Keratinocyte (primary cell): ENCODE results near the gene TSPOAP1. TPM values are rescaled to one million over a fixed set of nuclear protein-coding genes. Genes with fewer than 3 reads are reported as not detected.

Source experiments
- DNase-seq: peaks from one replicate; pipeline ENCODE4 v3.0.0-alpha.2; 2011; ENCODE audit warnings: low read depth, missing footprints, low spot score
- FAIRE-seq: peaks from 2 replicates; lab custom pipeline; 2011; peaks lifted over from hg19 to GRCh38; lab: Jason Lieb, UNC
- H2AFZ ChIP-seq: 2 replicates; pipeline ENCODE4 v1.6.0; 2012; ENCODE audit warnings: low read length, control low read depth, inconsistent platforms; ENCODE audit not compliant: control insufficient read depth
- H3K27ac ChIP-seq: 2 replicates; pipeline ENCODE4 v1.5.1; 2011; ENCODE audit warnings: low read length; ENCODE audit not compliant: control insufficient read depth, insufficient read depth
- H3K27me3 ChIP-seq: 3 replicates; pipeline ENCODE4 v1.6.0; 2011; ENCODE audit warnings: low read length; ENCODE audit not compliant: control insufficient read depth, insufficient read depth; ENCODE audit errors: extremely low read depth
- H3K36me3 ChIP-seq, 2 experiments: 2 replicates in 1 of 2; 3 replicates in 1 of 2; pipeline ENCODE4 v1.5.1; 2011; ENCODE audit warnings: low read length in 2 of 2, mild to moderate bottlenecking in 1 of 2; ENCODE audit not compliant: control insufficient read depth in 2 of 2, insufficient read depth in 2 of 2; ENCODE audit errors: extremely low read depth in 1 of 2
- H3K4me1 ChIP-seq: 3 replicates; pipeline ENCODE4 v1.5.1; 2011; ENCODE audit warnings: low read length; ENCODE audit not compliant: control insufficient read depth, insufficient read depth; ENCODE audit errors: extremely low read depth
- H3K4me2 ChIP-seq: 3 replicates; pipeline ENCODE4 v1.6.0; 2011; ENCODE audit warnings: low read depth, low read length; ENCODE audit not compliant: control insufficient read depth, insufficient read depth; ENCODE audit errors: extremely low read depth
- H3K4me3 ChIP-seq, 3 experiments: fragments of 200-600 bp in 1 of 3; sonication (generic) in 1 of 3; 2 replicates in 2 of 3; 3 replicates in 1 of 3; pipeline ENCODE4 v1.5.1; 2011 to 2016; ENCODE audit warnings: low read length in 3 of 3, mild to moderate bottlenecking in 3 of 3, control low read depth in 2 of 3, inconsistent platforms in 1 of 3, low read depth in 1 of 3, mixed read lengths in 1 of 3, mixed run types in 1 of 3, moderate library complexity in 1 of 3; ENCODE audit not compliant: control insufficient read depth in 2 of 3, insufficient read depth in 2 of 3; ENCODE audit errors: extremely low read depth in 1 of 3
- H3K79me2 ChIP-seq: 2 replicates; pipeline ENCODE4 v1.6.0; 2012; ENCODE audit warnings: low read length; ENCODE audit not compliant: control insufficient read depth, insufficient read depth
- H3K9ac ChIP-seq: 3 replicates; pipeline ENCODE4 v1.6.0; 2011; ENCODE audit warnings: low read length; ENCODE audit not compliant: control insufficient read depth, insufficient read depth; ENCODE audit errors: extremely low read depth
- H3K9me1 ChIP-seq: 3 replicates; pipeline ENCODE4 v1.6.0; 2011; ENCODE audit warnings: low read length; ENCODE audit not compliant: control insufficient read depth, insufficient read depth; ENCODE audit errors: extremely low read depth
- H3K9me3 ChIP-seq: 2 replicates; pipeline ENCODE4 v1.5.1; 2012; ENCODE audit warnings: low read depth, low read length; ENCODE audit not compliant: control insufficient read depth
- H4K20me1 ChIP-seq: 3 replicates; pipeline ENCODE4 v1.6.0; 2011; ENCODE audit warnings: low read length; ENCODE audit not compliant: control insufficient read depth, insufficient read depth; ENCODE audit errors: extremely low read depth
- CTCF ChIP-seq, 3 experiments: IDR thresholded peaks in 1 of 3; conservative IDR thresholded peaks in 1 of 3; optimal IDR thresholded peaks in 1 of 3; 2 replicates in 2 of 3; 3 replicates in 1 of 3; pipeline versions ENCODE3 to v1.5.1; 2011; ENCODE audit warnings: low read length in 3 of 3, mild to moderate bottlenecking in 3 of 3, moderate library complexity in 2 of 3, control low read depth in 1 of 3, inconsistent platforms in 1 of 3; ENCODE audit not compliant: insufficient read depth in 2 of 3; ENCODE audit errors: extremely low read depth in 1 of 3
- EZH2 ChIP-seq: IDR thresholded peaks from one replicate; pipeline ENCODE4 v1.6.1; 2012; ENCODE audit warnings: inconsistent platforms, mild to moderate bottlenecking, low read length, moderate library complexity
- dilution Hi-C: fragments of 300-500 bp; cut with MboI; formaldehyde crosslinking; loops from one replicate; pipeline ENCODE4 v1.7.0; 2020; ENCODE audit warnings: low sequenced_read_pairs; ENCODE audit not compliant: extremely low pct_ligation_motif_present
- polyA plus RNA-seq, 5 experiments: library from polyadenylated mRNA; depleted of rRNA in 3 of 5; stranded (reverse) in 3 of 5; stranded (forward) in 1 of 5; unstranded in 1 of 5; fragments of >200 nt; gene quantifications; 1 replicate in 1 of 5; 2 replicates in 3 of 5; 3 replicates in 1 of 5; pipeline versions ENCODE4 v1.2.1 to v1.2.3, GENCODE V29; 2011 to 2012; ENCODE audit warnings: missing spikeins in 2 of 5, low read depth in 1 of 5, low replicate concordance in 1 of 5

The TSPOAP1 gene
- polyA plus RNA-seq, 1 donor (not counting 4 experiments of a cell fraction or from before 2014, with no cell fraction given), result 0.04 TPM

DNA sequence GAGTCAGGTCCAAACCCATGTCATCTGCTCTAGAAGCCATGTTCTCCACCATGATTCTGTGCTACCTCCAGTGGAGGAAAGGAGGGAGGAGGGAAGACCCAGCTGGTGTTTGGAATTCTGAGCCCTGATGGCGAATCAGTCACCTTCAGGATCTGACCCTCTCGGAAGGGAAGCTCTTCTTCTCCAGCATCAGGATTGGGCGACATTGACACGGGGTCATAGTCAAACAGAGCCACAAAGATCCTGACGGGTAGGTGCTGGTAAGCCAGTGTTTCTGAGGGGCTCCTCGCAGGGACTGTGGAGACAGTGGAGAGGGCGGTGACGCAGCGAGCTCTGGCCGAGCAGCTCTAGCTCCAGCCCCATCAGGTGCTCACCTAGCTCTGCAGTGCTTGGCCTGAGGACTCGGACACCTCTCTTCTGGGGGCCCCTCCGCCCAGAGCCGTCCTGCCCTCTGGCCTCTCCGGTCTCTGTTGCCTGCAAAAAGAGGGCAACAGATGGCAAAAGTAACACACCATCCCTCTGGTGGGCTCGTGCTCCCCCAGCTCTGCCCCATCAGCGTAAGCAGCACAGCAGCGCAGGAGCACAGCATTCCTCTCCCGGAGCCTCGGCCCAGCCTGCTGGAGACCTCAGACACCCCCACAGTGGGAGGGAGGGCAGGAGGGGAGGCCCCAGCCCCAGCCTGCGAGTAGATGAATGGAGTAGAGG lies 21.0 kb downstream of the TSPOAP1 start:
- no peaks in the 10 kb centered on the region for H3K9me1 ChIP-seq
- no peaks in the 10 kb centered on the region for H3K9me3 ChIP-seq
- H3K9ac ChIP-seq, result no peak overlapping the region
- DNase-seq, result no peak
- no peak overlapping the region for H2AFZ ChIP-seq
- H3K79me2 ChIP-seq, result no peaks in the 10 kb centered on the region
- dilution Hi-C loops, result no loop called here
- no peak overlapping the region for H3K4me3 ChIP-seq
- no peak overlapping the region for H3K27ac ChIP-seq
- no peaks in the 10 kb centered on the region for H3K4me1 ChIP-seq
- FAIRE-seq, result no peak
- no peaks in the 10 kb centered on the region for H3K36me3 ChIP-seq
- no peak for TF ChIP-seq CTCF (optimal IDR thresholded peaks at IDR 0.05 in 1 of 3, IDR thresholded peaks at IDR 0.05 in 1 of 3, conservative IDR thresholded peaks at IDR 0.05 in 1 of 3; ENCODE audit: extremely low read depth in 1 of 3, insufficient read depth in 2 of 3, low read length in 3 of 3)
- no peak for TF ChIP-seq EZH2
- peaks cover 5% of the 10 kb centered on the region for H3K27me3 ChIP-seq
- no peak overlapping the region for H3K4me2 ChIP-seq
- H4K20me1 ChIP-seq, result no peaks in the 10 kb centered on the region

DNA sequence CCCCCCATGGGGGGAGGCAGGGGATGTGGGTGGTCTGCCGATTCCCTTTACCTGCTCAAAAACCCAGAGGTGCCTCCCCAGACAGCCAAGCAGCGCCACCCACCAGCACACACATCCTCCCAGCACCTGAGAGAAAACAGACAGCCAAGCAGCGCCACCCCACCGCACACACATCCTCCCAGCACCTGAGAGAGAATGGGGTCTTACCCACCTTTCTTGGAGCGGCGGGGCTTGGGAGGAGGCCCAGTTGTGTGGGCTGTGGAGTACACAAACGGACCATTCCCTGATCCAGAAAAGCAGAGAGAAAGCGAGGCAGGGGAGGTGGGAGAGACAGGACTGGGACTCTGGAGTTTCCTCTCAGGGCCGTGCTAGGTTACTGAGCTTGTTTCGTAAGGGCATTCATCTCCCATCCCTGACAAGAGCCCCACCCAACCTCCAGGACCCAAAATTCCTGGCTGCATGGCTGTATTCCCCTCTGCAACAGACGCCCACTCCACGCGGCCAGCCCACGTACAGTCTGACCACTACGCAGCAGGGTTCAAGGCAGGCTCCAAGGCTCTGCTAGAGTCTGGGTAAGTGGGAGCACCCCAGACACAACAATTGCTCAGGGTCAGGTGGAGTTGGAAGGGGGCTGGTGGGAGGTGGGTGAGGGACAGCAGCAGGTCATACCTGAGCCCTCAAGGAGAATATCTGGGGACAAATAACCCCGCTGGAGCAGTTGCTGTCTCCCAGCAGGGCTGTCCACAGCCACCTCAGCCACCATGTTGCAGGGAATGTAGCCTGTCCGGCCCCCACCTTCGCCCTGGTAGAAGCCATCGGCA lies 22.3 kb downstream of the TSPOAP1 start:
- FAIRE-seq (no peak), DNase-seq (no peak)
- H3K9me1 ChIP-seq, result no peaks in the 10 kb centered on the region
- H3K9ac ChIP-seq, result no peak overlapping the region
- no peaks in the 10 kb centered on the region for H4K20me1 ChIP-seq
- dilution Hi-C loops, result no loop called here
- no peaks in the 10 kb centered on the region for H3K9me3 ChIP-seq
- H3K4me1 ChIP-seq, result no peaks in the 10 kb centered on the region
- peaks cover 15% of the 10 kb centered on the region for H3K27me3 ChIP-seq
- H3K4me2 ChIP-seq, result no peak overlapping the region
- H3K4me3 ChIP-seq, result no peak overlapping the region
- no peaks in the 10 kb centered on the region for H3K79me2 ChIP-seq
- H3K36me3 ChIP-seq, result no peaks in the 10 kb centered on the region
- no peak overlapping the region for H2AFZ ChIP-seq
- TF ChIP-seq CTCF (optimal IDR thresholded peaks at IDR 0.05 in 1 of 3, IDR thresholded peaks at IDR 0.05 in 1 of 3, conservative IDR thresholded peaks at IDR 0.05 in 1 of 3; ENCODE audit: extremely low read depth in 1 of 3, insufficient read depth in 2 of 3, low read length in 3 of 3) (no peak), EZH2 (no peak)
- H3K27ac ChIP-seq, result no peak overlapping the region
